Measurements from ENCODE around the gene SPDYA.

The SPDYA gene

GRCh38 chr2:28828382-28828781 lies 17.7 kb downstream of the SPDYA start:
- DNase-seq, result no peak

- no peak for DNase-seq
Measured at GRCh38 chr2:28833740-28834470, 23.3 kb downstream of the SPDYA start.

DNA sequence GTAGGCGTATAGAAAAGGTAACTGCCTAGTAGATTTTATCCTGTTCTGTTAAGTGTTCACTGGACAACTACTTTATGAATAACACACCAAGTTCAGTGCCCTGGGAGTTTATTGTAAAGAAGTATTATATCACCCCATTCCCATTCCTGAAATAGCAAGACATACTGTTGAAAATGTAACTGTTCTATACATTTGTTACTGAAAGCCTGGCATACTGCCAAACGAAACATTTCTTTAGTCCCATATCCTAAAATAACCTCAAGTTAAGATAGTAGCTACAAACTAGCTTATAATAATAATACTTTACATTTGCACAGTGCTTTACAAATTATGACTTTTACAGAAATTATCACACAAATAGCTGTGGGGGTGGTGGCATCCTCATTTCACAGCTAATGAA lies 25.1 kb downstream of the SPDYA start:
- no peak for DNase-seq

DNA sequence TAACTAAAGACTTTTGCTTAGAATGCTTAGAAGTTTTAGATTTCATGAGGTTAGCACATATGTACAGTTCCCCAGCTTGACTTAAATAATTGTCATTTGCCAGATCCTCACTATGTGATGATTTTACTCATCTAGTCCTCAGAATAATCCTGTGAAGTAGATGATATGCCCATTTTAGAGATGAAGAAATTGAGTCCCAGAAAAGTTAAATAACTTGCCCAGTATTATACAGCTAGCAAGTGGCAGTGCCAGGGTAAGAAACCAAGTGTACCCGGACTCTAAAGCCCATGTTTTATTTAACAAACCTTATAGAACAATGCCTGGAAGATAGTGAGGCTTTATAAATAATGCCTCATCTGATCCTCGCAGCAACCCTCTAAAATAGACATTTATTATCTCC lies 28.3 kb downstream of the SPDYA start:
- no peak for DNase-seq

- no peak for DNase-seq
Measured at GRCh38 chr2:28842042-28842441, 31.4 kb downstream of the SPDYA start.

DNA sequence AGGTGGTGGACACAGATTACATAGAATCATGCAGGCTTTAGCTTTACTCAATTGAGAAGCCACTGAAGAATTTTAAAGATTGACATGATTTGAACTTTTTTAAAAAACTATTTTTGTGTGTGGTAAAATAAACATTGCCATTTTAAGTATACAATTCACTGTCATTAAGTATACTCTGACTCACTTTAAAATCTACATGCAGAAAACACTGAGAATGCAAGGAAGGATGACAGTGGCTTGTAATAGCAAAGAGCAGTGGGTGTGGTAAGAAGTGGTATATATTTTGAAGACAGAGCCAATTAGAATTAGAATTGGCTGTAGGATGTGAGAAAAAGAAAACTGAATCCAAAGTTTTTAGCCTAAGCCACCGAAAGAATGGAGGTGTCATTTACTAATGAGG lies 44.6 kb downstream of the SPDYA start:
- DNase-seq, result no peak

GRCh38 chr2:28855977-28856376 lies 45.3 kb downstream of the SPDYA start:
- no peak for DNase-seq

- DNase-seq, result no peak
Measured at GRCh38 chr2:28868611-28869010, 58.0 kb downstream of the SPDYA start.

- DNase-seq, result peak; percentile 16
Measured at GRCh38 chr2:28869494-28870145, 59.0 kb downstream of the SPDYA start.

DNA sequence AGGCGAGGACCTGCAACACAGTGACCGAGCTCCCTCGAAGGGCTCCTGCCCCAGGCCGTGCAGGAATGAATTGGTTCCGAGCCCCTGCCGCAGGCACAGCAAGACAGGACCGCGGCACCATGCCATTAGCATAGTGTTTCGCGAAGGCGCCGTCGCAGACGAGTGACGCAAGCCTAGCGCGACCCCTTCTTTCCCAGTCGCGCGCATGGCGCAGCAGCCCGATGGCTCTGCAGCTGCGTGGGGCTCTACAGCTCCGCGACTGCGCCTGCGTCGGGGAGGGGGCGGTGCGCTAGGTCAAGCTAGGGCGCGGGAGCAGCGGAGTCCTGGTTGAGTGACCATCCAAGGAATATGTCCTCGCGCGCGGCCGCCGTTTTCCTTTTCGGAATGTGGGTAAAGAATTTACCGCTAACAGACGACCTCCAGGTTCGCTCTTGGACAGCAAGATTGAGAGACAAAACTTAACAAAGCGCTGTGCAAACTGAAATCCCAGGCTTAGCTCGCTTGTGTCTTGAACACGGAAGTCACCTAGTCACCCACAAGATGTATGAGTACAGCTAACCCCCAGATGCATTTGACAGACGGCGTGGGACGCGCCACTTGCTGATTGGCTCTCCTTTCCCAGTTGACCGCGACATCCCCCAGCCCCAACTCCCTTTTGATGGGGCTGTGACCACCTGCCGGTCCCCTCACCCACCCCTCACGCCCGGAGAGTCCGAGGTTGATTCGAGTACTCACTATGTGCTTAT lies 59.7 kb downstream of the SPDYA start, which contains the start of gene TRMT61B:
Gene TRMT61B, minus strand, starts transcription at position 164 of the 746 bp plus-strand sequence. Its CDS starts 32 bp downstream, at position 132.
- DNase-seq, result peak; percentile 96

- DNase-seq, result no peak
Measured at GRCh38 chr2:28871620-28872019, 61.0 kb downstream of the SPDYA start.

GRCh38 chr2:28880193-28880592 lies 69.6 kb downstream of the SPDYA start:
- DNase-seq, result no peak

DNA sequence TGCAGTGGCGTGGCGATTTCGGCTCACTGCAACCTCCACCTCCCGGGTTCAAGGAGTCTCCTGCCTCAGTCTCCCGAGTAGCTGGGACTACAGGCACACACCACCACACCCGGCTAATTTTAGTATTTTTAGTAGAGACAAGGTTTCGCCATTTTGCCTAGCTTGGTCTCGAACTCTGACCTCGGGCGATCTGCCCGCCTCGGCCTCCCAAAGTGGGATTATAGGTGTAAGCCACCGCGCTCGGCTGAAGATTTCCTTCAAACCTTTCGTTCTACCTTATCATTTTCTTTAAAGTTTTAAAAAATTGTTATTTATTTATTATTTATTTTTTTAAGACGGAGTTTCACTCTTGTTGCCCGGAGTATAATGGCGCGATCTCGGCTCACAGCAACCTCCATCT lies 82.9 kb downstream of the SPDYA start:
- DNase-seq, result no peak

- DNase-seq, result peak; percentile 98
Measured at GRCh38 chr2:28894470-28895188, 84.0 kb downstream of the SPDYA start, which contains the start of gene WDR43. TSS of gene WDR43 (plus strand) at chr2:28894667. CDS start at chr2:28894699, 32 bp downstream.

- peak; percentile 52 for DNase-seq
Measured at GRCh38 chr2:28895189-28895893, 84.7 kb downstream of the SPDYA start.

- no peak for DNase-seq
Measured at GRCh38 chr2:28896906-28897305, 86.3 kb downstream of the SPDYA start.

DNA sequence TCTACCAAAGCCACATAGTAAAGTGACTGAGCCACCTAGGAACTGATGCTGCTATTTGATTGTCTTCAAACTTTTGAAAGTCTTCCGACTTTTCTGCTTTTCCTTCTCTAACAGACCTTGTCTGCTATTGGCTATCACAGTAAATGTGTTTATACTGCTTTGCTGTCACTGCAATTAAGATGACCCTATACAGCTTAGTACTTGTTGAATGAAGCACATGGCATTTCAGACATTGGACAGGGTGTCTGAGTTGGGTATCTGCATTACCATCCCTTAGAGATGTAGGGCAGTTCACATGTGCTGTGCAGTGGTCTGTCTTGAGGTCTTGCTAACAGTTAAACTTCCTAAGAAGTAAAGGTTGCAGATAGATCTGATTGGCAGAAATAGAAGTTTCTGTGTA lies 87.4 kb downstream of the SPDYA start:
- no peak for DNase-seq
